B cell (primary cell): ENCODE data around the gene ALMS1. TPM values are rescaled to one million over a fixed set of nuclear protein-coding genes. Genes with fewer than 3 reads are reported as not detected.
"Not testable (repeated sequence)": the region's sequence is repeated elsewhere in the genome, so short reads cannot be mapped to it uniquely, and the experiment has no call there.

Experiments
- ATAC-seq: fragments of 200-7000 bp; cut with Tn5 transposase; one replicate; pipeline ENCODE4 v1.10.0; 2021; ENCODE audit warnings: low read depth, mild to moderate bottlenecking, moderate number of reproducible peaks, moderate library complexity
- CTCF ChIA-PET: fragments of 350-600 bp; sonication (Branson Sonifier 250); formaldehyde crosslinking; loops from one replicate; lab custom pipeline; 2021; ENCODE audit warnings: antibody characterized with exemption, inconsistent platforms; lab: Charles Lee
- POLR2A ChIA-PET: fragments of 350-600 bp; sonication (Branson Sonifier 250); formaldehyde crosslinking; loops from one replicate; lab custom pipeline; 2021; ENCODE audit warnings: antibody characterized with exemption; lab: Charles Lee
- DNase-seq: peaks from one replicate; pipeline ENCODE4 v3.0.0; 2013
- H2AFZ ChIP-seq: 2 replicates; pipeline ENCODE4 v1.6.1; 2012; ENCODE audit warnings: mild to moderate bottlenecking, low read depth, low read length; ENCODE audit not compliant: insufficient read depth, poor library complexity, severe bottlenecking
- H3K27ac ChIP-seq, 2 donors: 1 replicate in 1 of 2; 2 replicates in 1 of 2; pipeline ENCODE4 v1.5.1; 2012 to 2013; ENCODE audit warnings: low read length in 2 of 2, mild to moderate bottlenecking in 2 of 2, moderate library complexity in 1 of 2
- H3K27me3 ChIP-seq, 4 experiments: fragments of 200-600 bp in 1 of 4; sonication (generic) in 1 of 4; replicated peaks in 1 of 4; 1 replicate in 2 of 4; 2 replicates in 2 of 4; pipeline versions ENCODE4 v1.6.1 to v1.7.0; 2013 to 2016; ENCODE audit warnings: low read length in 3 of 4, mild to moderate bottlenecking in 2 of 4, mixed read lengths in 1 of 4, moderate library complexity in 1 of 4; ENCODE audit not compliant: insufficient read depth in 4 of 4, control insufficient read depth in 3 of 4; ENCODE audit errors: control extremely low read depth in 1 of 4
- H3K36me3 ChIP-seq, 2 experiments: replicated peaks in 1 of 2; 1 replicate in 1 of 2; 2 replicates in 1 of 2; pipeline versions ENCODE4 v1.6.1 to v1.7.1; 2013; ENCODE audit warnings: low read length in 1 of 2; ENCODE audit not compliant: insufficient read depth in 2 of 2, control insufficient read depth in 1 of 2; ENCODE audit errors: control extremely low read depth in 1 of 2, extremely low read depth in 1 of 2
- H3K4me1 ChIP-seq, 2 donors: fragments of 200-600 bp in 1 of 2; sonication (generic) in 1 of 2; 1 replicate in 1 of 2; 2 replicates in 1 of 2; pipeline versions ENCODE4 v1.5.1 to v1.6.1; 2013 to 2017; ENCODE audit warnings: low read length in 2 of 2; ENCODE audit not compliant: control insufficient read depth in 2 of 2, insufficient read depth in 2 of 2
- H3K4me2 ChIP-seq: replicated peaks from 2 replicates; pipeline ENCODE3; 2012; ENCODE audit warnings: mild to moderate bottlenecking, low read depth, low read length; ENCODE audit not compliant: poor library complexity, severe bottlenecking
- H3K4me3 ChIP-seq, 5 experiments: fragments of 200-600 bp in 1 of 5; sonication (generic) in 1 of 5; 1 replicate in 3 of 5; 2 replicates in 2 of 5; pipeline versions ENCODE4 v1.5.1 to v1.7.0; 2011 to 2016; ENCODE audit warnings: low read length in 4 of 5, mild to moderate bottlenecking in 4 of 5, low read depth in 2 of 5, control low read depth in 1 of 5, moderate library complexity in 1 of 5; ENCODE audit not compliant: insufficient read depth in 1 of 5; ENCODE audit errors: control extremely low read depth in 1 of 5, extremely low read depth in 1 of 5
- H3K79me2 ChIP-seq: fragments of 200-600 bp; sonication (generic); one replicate; pipeline ENCODE4 v1.6.0; 2016; ENCODE audit warnings: low read length; ENCODE audit not compliant: control insufficient read depth, insufficient read depth
- H3K9ac ChIP-seq: fragments of 200-600 bp; sonication (generic); 2 replicates; pipeline ENCODE4 v1.6.1; 2017; ENCODE audit warnings: mild to moderate bottlenecking, low read length, moderate library complexity
- H3K9me3 ChIP-seq, 3 donors: one replicate each; pipeline versions ENCODE4 v1.6.1 to v1.7.1; 2013; ENCODE audit warnings: low read length in 2 of 3; ENCODE audit not compliant: control insufficient read depth in 2 of 3, insufficient read depth in 1 of 3; ENCODE audit errors: control extremely low read depth in 1 of 3
- H4K20me1 ChIP-seq: 2 replicates; pipeline ENCODE4 v1.6.0; 2012; ENCODE audit warnings: mild to moderate bottlenecking, low read length; ENCODE audit not compliant: insufficient read depth, control insufficient read depth, poor library complexity, severe bottlenecking
- H3K27ac Mint-ChIP-seq: one replicate; pipeline ENCODE4 v1.8.0; 2021; ENCODE audit warnings: mixed read lengths
- H3K27me3 Mint-ChIP-seq: one replicate; pipeline ENCODE4 v1.8.0; 2021; ENCODE audit warnings: mixed read lengths
- H3K4me1 Mint-ChIP-seq: one replicate; pipeline ENCODE4 v1.8.0; 2021; ENCODE audit warnings: mixed read lengths
- H3K4me3 Mint-ChIP-seq: one replicate; pipeline ENCODE4 v1.8.0; 2021; ENCODE audit warnings: mixed read lengths
- H3K9me3 Mint-ChIP-seq: one replicate; pipeline ENCODE4 v1.8.0; 2022; ENCODE audit warnings: mixed read lengths; ENCODE audit not compliant: insufficient read depth
- EZH2 ChIP-seq: IDR thresholded peaks from 2 replicates; pipeline ENCODE4 v1.6.1; 2012; ENCODE audit warnings: borderline replicate concordance, low read depth, mild to moderate bottlenecking, moderate library complexity, low read length; ENCODE audit not compliant: insufficient read depth, poor library complexity, severe bottlenecking
- WGBS: methylation state at CpG from one replicate; pipeline ENCODE4 v1.1.5; 2013; ENCODE audit warnings: missing lambda C conversion rate; ENCODE audit not compliant: insufficient coverage; 5-methylcytosine and 5-hydroxymethylcytosine counted together
- intact Hi-C: fragments of 100-400 bp; cut with micrococcal nuclease; formaldehyde crosslinking; loops from one replicate; pipeline ENCODE4 v1.10.0; 2022
- polyA plus RNA-seq: library from polyadenylated mRNA; depleted of rRNA; stranded (reverse); fragments of >200 nt; gene quantifications from 2 replicates; pipeline ENCODE4 v1.2.3, GENCODE V29; 2012
- total RNA-seq, 2 donors: library from RNA; stranded (reverse); fragments of 120-200 nt in 1 of 2; gene quantifications; 1 replicate in 1 of 2; 2 replicates in 1 of 2; pipeline versions ENCODE4 v1.2.3 to v1.2.4, GENCODE V29; 2013 to 2022
- TF ChIP-seq, protein P1 (sequence below): fragments of 200-600 bp; IDR thresholded peaks from one replicate; pipeline ENCODE4 v1.8.0; 2022; ENCODE audit warnings: antibody characterized with exemption, mild to moderate bottlenecking

Gene ALMS1
- total and polyA plus RNA-seq, 2 donors (not counting 1 experiment from before 2014, with no cell fraction given) = 4.8 to 32.1 TPM

DNA sequence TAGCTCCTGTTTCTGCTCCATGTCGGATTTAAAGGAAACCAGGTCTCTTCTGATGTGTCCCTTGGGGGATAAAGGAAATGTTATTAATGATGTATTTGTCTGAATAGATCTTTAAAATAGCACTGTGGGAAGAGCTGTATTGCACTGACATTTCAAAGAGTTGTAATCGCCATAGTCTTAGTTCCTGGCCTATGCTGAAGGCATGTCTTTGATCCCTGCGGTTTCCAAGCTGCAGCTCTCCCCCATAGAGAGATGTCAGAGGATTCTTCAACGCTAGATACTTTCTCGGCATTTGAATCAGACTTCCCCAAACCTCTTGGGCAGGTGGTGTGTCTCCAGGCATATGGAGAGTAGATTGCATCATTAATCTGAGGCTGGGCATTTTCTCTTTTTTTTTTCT is 216.1 kb downstream of the ALMS1 start:
- ChIA-PET POLR2A (no interaction called here), CTCF (interaction anchor here (0.5 kb wide), 1 partner anchor 9 kb away, joined by 3 read pairs; no protein-coding TSS in a partner anchor)
- Mint-ChIP-seq H3K27ac (no peak overlapping the region), H3K27me3 (no peaks in the 10 kb centered on the region), H3K4me1 (no peaks in the 10 kb centered on the region), H3K9me3 (no peaks in the 10 kb centered on the region), H3K4me3 (no peak overlapping the region)
- Histone ChIP-seq H3K4me2 (no peak overlapping the region), H3K36me3 (peaks cover 0 to 11% of the 10 kb centered on the region in 2 experiments), H3K79me2 (no peaks in the 10 kb centered on the region), H3K4me1 (no peaks in the 10 kb centered on the region), H3K9ac (no peak overlapping the region), H3K27me3 (no peaks in the 10 kb centered on the region), H3K4me3 (no peak overlapping the region), H3K9me3 (no peaks in the 10 kb centered on the region), H3K27ac (no peak overlapping the region), H2AFZ (no peak overlapping the region), H4K20me1 (no peaks in the 10 kb centered on the region)
- 100% methylated on average over 2 of the region's 5 CpGs for WGBS
- intact Hi-C loops = no loop called here
- TF ChIP-seq, protein P1, sequence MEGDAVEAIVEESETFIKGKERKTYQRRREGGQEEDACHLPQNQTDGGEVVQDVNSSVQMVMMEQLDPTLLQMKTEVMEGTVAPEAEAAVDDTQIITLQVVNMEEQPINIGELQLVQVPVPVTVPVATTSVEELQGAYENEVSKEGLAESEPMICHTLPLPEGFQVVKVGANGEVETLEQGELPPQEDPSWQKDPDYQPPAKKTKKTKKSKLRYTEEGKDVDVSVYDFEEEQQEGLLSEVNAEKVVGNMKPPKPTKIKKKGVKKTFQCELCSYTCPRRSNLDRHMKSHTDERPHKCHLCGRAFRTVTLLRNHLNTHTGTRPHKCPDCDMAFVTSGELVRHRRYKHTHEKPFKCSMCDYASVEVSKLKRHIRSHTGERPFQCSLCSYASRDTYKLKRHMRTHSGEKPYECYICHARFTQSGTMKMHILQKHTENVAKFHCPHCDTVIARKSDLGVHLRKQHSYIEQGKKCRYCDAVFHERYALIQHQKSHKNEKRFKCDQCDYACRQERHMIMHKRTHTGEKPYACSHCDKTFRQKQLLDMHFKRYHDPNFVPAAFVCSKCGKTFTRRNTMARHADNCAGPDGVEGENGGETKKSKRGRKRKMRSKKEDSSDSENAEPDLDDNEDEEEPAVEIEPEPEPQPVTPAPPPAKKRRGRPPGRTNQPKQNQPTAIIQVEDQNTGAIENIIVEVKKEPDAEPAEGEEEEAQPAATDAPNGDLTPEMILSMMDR = no peak
- no peak for TF ChIP-seq EZH2
- ATAC-seq (no peak), DNase-seq (no peak)

DNA sequence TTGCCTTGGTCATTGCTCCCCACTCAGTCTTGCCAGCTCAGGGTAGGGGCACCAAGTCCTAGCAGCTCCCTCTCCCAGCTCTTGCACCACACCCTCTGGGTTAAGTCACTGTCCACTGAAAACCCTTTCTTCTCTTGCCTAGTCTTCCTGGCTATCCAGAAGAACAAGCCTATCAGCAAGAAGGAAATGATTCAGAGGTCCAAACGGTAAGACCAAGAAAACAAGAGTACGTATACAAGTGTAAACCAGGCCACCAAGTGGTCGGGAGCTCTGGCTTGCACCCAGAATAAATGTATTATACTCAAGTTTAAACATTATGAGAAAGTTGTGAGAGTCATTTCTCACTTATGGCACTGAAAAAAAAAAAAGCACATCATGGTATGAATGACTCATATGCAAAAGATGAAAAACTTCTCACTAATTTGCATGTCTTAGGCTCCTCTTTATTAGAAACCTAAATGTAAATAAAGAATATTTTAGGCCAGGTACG is 217.5 kb downstream of the ALMS1 start:
- H3K4me3 Mint-ChIP-seq, H2AFZ ChIP-seq, H3K9me3 Mint-ChIP-seq, H3K27ac Mint-ChIP-seq, H3K27me3 ChIP-seq, H3K4me2 ChIP-seq, H3K4me3 ChIP-seq, H3K27ac ChIP-seq, H3K27me3 Mint-ChIP-seq, POLR2A ChIA-PET, DNase-seq, intact Hi-C loops, H3K9me3 ChIP-seq, CTCF ChIA-PET, H3K4me1 Mint-ChIP-seq, H3K4me1 ChIP-seq, ATAC-seq, H3K9ac ChIP-seq, H3K79me2 ChIP-seq, H4K20me1 ChIP-seq: not testable (repeated sequence)
- H3K36me3 ChIP-seq = peaks cover 0 to 11% of the 10 kb centered on the region in 2 experiments
- 83% methylated on average over 1 of the region's 4 CpGs for WGBS

DNA sequence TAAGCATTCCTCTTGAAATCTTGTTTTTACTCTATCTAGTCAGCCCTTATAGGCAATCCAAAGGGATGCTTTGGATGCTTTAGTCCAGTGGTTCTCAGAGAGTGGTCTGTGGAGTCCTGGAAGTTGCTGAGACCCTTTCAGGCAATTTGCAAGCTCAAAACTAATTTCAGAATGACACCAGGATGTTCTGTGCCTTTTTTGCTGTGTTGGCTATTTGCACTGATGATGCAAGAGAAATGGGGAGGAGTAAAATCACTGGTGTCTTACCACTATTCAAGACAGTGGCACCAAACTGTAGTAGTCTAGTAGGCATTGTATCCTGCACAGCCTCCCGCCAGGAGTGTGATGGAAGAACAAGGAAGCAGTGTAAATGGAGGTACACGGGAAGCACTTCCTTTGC is 219.0 kb downstream of the ALMS1 start:
- 100% methylated on average over 2 of the region's 2 CpGs for WGBS
- intact Hi-C loops, H3K4me1 Mint-ChIP-seq, ATAC-seq, H3K27me3 Mint-ChIP-seq, H3K9me3 Mint-ChIP-seq, H3K27me3 ChIP-seq, POLR2A ChIA-PET, H3K9me3 ChIP-seq, DNase-seq, CTCF ChIA-PET, H3K4me3 Mint-ChIP-seq, H4K20me1 ChIP-seq, H3K27ac Mint-ChIP-seq, H3K4me1 ChIP-seq, H3K27ac ChIP-seq, H3K79me2 ChIP-seq, H3K4me3 ChIP-seq, H3K4me2 ChIP-seq, H2AFZ ChIP-seq, H3K9ac ChIP-seq: not testable (repeated sequence)
- peaks cover 0 to 11% of the 10 kb centered on the region in 2 experiments for H3K36me3 ChIP-seq
